ENCODE results near the gene ANAPC2.

DNA sequence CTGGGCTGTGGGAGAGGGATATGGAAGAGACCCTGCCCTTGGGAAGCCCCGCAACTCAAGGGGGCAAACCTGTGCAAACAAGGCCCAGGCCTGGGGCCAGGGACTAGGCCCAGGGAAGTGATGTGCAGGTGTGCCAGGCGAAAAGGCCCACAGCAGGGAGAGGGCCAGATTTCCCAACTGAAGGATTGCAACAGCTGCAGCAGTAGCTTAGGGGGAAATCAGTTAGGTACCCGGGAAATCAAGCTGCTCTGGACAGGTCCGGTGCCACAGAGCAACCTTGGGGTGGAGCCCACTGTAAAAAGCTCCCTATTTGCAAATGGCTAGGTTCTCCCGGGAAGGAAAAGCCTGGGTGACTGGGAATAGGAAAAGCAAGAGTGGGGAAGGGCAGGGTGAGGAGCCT lies 39.0 kb downstream of the ANAPC2 start:
- no peak for TF ChIP-seq TP53 (CRISPR knock-in tag; IDR thresholded peaks at IDR 0.05)
- TF ChIP-seq ATF1 (CRISPR knock-in tag; IDR thresholded peaks at IDR 0.05): no peak
- TF ChIP-seq JUN (CRISPR knock-in tag; IDR thresholded peaks at IDR 0.05): no peak
- TF ChIP-seq, protein P1, sequence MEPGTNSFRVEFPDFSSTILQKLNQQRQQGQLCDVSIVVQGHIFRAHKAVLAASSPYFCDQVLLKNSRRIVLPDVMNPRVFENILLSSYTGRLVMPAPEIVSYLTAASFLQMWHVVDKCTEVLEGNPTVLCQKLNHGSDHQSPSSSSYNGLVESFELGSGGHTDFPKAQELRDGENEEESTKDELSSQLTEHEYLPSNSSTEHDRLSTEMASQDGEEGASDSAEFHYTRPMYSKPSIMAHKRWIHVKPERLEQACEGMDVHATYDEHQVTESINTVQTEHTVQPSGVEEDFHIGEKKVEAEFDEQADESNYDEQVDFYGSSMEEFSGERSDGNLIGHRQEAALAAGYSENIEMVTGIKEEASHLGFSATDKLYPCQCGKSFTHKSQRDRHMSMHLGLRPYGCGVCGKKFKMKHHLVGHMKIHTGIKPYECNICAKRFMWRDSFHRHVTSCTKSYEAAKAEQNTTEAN (CRISPR knock-in tag; IDR thresholded peaks at IDR 0.05): no peak
- TF ChIP-seq, protein P2, sequence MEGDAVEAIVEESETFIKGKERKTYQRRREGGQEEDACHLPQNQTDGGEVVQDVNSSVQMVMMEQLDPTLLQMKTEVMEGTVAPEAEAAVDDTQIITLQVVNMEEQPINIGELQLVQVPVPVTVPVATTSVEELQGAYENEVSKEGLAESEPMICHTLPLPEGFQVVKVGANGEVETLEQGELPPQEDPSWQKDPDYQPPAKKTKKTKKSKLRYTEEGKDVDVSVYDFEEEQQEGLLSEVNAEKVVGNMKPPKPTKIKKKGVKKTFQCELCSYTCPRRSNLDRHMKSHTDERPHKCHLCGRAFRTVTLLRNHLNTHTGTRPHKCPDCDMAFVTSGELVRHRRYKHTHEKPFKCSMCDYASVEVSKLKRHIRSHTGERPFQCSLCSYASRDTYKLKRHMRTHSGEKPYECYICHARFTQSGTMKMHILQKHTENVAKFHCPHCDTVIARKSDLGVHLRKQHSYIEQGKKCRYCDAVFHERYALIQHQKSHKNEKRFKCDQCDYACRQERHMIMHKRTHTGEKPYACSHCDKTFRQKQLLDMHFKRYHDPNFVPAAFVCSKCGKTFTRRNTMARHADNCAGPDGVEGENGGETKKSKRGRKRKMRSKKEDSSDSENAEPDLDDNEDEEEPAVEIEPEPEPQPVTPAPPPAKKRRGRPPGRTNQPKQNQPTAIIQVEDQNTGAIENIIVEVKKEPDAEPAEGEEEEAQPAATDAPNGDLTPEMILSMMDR (IDR thresholded peaks at IDR 0.05): no peak
- TF ChIP-seq, protein P3, sequence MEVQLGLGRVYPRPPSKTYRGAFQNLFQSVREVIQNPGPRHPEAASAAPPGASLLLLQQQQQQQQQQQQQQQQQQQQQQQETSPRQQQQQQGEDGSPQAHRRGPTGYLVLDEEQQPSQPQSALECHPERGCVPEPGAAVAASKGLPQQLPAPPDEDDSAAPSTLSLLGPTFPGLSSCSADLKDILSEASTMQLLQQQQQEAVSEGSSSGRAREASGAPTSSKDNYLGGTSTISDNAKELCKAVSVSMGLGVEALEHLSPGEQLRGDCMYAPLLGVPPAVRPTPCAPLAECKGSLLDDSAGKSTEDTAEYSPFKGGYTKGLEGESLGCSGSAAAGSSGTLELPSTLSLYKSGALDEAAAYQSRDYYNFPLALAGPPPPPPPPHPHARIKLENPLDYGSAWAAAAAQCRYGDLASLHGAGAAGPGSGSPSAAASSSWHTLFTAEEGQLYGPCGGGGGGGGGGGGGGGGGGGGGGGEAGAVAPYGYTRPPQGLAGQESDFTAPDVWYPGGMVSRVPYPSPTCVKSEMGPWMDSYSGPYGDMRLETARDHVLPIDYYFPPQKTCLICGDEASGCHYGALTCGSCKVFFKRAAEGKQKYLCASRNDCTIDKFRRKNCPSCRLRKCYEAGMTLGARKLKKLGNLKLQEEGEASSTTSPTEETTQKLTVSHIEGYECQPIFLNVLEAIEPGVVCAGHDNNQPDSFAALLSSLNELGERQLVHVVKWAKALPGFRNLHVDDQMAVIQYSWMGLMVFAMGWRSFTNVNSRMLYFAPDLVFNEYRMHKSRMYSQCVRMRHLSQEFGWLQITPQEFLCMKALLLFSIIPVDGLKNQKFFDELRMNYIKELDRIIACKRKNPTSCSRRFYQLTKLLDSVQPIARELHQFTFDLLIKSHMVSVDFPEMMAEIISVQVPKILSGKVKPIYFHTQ (CRISPR knock-in tag; IDR thresholded peaks at IDR 0.05): no peak
- TF ChIP-seq CBFB (CRISPR knock-in tag; IDR thresholded peaks at IDR 0.05; ENCODE audit: low read depth): no peak
- TF ChIP-seq SMAD4 (CRISPR knock-in tag; IDR thresholded peaks at IDR 0.05): no peak
- TF ChIP-seq, protein P4, sequence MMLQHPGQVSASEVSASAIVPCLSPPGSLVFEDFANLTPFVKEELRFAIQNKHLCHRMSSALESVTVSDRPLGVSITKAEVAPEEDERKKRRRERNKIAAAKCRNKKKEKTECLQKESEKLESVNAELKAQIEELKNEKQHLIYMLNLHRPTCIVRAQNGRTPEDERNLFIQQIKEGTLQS (CRISPR knock-in tag; conservative IDR thresholded peaks at IDR 0.05): no peak
- no peak for TF ChIP-seq NFYB (CRISPR knock-in tag; conservative IDR thresholded peaks at IDR 0.05; ENCODE audit: low read depth)
- TF ChIP-seq GABPB1 (CRISPR knock-in tag; IDR thresholded peaks at IDR 0.05): no peak
- TF ChIP-seq ZNF263 (CRISPR knock-in tag; IDR thresholded peaks at IDR 0.05; ENCODE audit: low read depth): no peak
- TF ChIP-seq, protein P5, sequence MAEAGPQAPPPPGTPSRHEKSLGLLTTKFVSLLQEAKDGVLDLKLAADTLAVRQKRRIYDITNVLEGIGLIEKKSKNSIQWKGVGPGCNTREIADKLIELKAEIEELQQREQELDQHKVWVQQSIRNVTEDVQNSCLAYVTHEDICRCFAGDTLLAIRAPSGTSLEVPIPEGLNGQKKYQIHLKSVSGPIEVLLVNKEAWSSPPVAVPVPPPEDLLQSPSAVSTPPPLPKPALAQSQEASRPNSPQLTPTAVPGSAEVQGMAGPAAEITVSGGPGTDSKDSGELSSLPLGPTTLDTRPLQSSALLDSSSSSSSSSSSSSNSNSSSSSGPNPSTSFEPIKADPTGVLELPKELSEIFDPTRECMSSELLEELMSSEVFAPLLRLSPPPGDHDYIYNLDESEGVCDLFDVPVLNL (CRISPR knock-in tag; IDR thresholded peaks at IDR 0.05; ENCODE audit: borderline replicate concordance, low read depth): no peak

Data from WTC11 (cell line).